Natural killer cell (primary cell): ENCODE measurements around the gene LRCOL1. TPM values are rescaled to one million over a fixed set of nuclear protein-coding genes. Genes with fewer than 3 reads are reported as not detected.
A peak's percentile ranks its signal among the peaks of the same experiment; 100 is the strongest.

Experiments used
- ATAC-seq, 3 donors: fragments of 150-1000 bp in 2 of 3; fragments of 200-7000 bp in 1 of 3; cut with Tn5 transposase; 1 replicate in 1 of 3; 2 replicates in 2 of 3; pipeline ENCODE4 v1.10.0; 2021; ENCODE audit warnings: mild to moderate bottlenecking in 2 of 3, moderate library complexity in 2 of 3
- DNase-seq, 2 donors: peaks; one replicate each; pipeline versions ENCODE4 v3.0.0 to v3.0.0-alpha.2; 2013 to 2021; ENCODE audit warnings: mixed read lengths in 1 of 2
- H3K27ac ChIP-seq: one replicate; pipeline ENCODE4 v1.5.1; 2013; ENCODE audit warnings: mild to moderate bottlenecking, low read length
- H3K27me3 ChIP-seq: one replicate; pipeline ENCODE4 v1.6.1; 2013; ENCODE audit warnings: low read length; ENCODE audit not compliant: control insufficient read depth, insufficient read depth
- H3K36me3 ChIP-seq: one replicate; pipeline ENCODE4 v1.6.1; 2013; ENCODE audit warnings: low read length; ENCODE audit not compliant: control insufficient read depth, insufficient read depth
- H3K4me1 ChIP-seq: one replicate; pipeline ENCODE4 v1.6.1; 2013; ENCODE audit warnings: low read length; ENCODE audit not compliant: control insufficient read depth, insufficient read depth
- H3K4me3 ChIP-seq: one replicate; pipeline ENCODE4 v1.5.1; 2013; ENCODE audit warnings: low read length
- H3K9me3 ChIP-seq: one replicate; pipeline ENCODE4 v1.6.1; 2013; ENCODE audit warnings: low read length; ENCODE audit not compliant: control insufficient read depth, insufficient read depth
- H3K27ac Mint-ChIP-seq, 2 donors: one replicate each; pipeline ENCODE4 v1.8.0; 2022; ENCODE audit warnings: mild to moderate bottlenecking in 2 of 2, mixed read lengths in 2 of 2, moderate library complexity in 1 of 2
- H3K27me3 Mint-ChIP-seq, 2 donors: one replicate each; pipeline ENCODE4 v1.8.0; 2022; ENCODE audit warnings: low read depth in 2 of 2, mixed read lengths in 2 of 2
- H3K36me3 Mint-ChIP-seq: one replicate; pipeline ENCODE4 v1.8.0; 2022; ENCODE audit warnings: mixed read lengths
- H3K4me1 Mint-ChIP-seq, 2 donors: one replicate each; pipeline ENCODE4 v1.8.0; 2022; ENCODE audit warnings: mixed read lengths in 2 of 2
- H3K4me3 Mint-ChIP-seq: one replicate; pipeline ENCODE4 v1.8.0; 2022; ENCODE audit warnings: mild to moderate bottlenecking, moderate library complexity, mixed read lengths
- H3K9me3 Mint-ChIP-seq, 2 donors: one replicate each; pipeline ENCODE4 v1.8.0; 2022; ENCODE audit warnings: mixed read lengths in 2 of 2
- CTCF ChIP-seq: fragments of 200-600 bp; IDR thresholded peaks from one replicate; pipeline ENCODE4 v1.8.0; 2022; ENCODE audit warnings: antibody characterized with exemption
- WGBS: methylation state at CpG from one replicate; pipeline ENCODE4 v1.1.7; 2013; ENCODE audit warnings: missing lambda C conversion rate; ENCODE audit not compliant: insufficient coverage; 5-methylcytosine and 5-hydroxymethylcytosine counted together
- intact Hi-C: fragments of 100-400 bp; cut with micrococcal nuclease; formaldehyde crosslinking; loops from one replicate; pipeline ENCODE4 v1.14.2; 2022
- total RNA-seq, 4 donors: library from RNA; stranded (reverse); fragments of 120-200 nt in 1 of 4; gene quantifications; one replicate each; pipeline versions ENCODE4 v1.2.3 to v1.2.4, GENCODE V29; 2013 to 2022

Gene LRCOL1
- total RNA-seq, 3 donors from 2014 or later (not counting 1 experiment from before 2014, with no cell fraction given), result not detected

- Mint-ChIP-seq H3K27ac (peak overlapping the region in 1 of 2 donors; percentile 54), H3K36me3 (no peaks in the 10 kb centered on the region), H3K9me3 (no peaks in the 10 kb centered on the region), H3K27me3 (no peaks in the 10 kb centered on the region), H3K4me3 (no peak overlapping the region), H3K4me1 (peaks cover 14 to 20% of the 10 kb centered on the region in 2 donors)
- DNase-seq, result no peak
- 64% methylated on average over 17 of the region's 17 CpGs for WGBS
- no peaks in the 10 kb centered on the region for H3K27me3 ChIP-seq
- peaks cover 13% of the 10 kb centered on the region for H3K4me1 ChIP-seq
- TF ChIP-seq CTCF, result no peak
- H3K9me3 ChIP-seq, result no peaks in the 10 kb centered on the region
- H3K27ac ChIP-seq, result no peak overlapping the region
- H3K4me3 ChIP-seq, result no peak overlapping the region
- H3K36me3 ChIP-seq, result no peaks in the 10 kb centered on the region
- ATAC-seq, result peak in 2 of 3 donors; percentile 15 to 50
- intact Hi-C loops, result no loop called here
Measured at GRCh38 chr12:132568826-132569480, 41.4 kb downstream of the LRCOL1 start.

DNA sequence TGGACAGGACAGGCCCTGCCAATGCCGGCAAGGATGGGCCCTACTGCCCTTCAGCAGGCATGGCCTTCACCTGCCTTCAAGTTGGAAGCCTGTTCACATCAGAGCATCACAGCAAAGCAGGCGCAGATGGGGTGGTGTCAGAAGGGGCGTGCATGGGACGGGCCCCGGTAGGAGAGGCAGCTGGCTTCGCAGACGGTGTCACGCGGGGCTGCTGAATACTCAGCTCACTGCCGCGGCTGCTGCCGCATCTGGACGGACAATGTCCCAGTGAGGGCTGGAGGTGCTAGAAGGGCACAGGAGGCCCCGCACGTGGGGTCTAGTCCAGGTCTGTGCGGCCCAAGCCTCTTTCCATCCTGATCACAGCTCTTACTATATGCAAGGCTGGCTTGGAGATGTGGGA, 42.1 kb downstream of the LRCOL1 start:
- TF ChIP-seq CTCF, result no peak
- Histone ChIP-seq H3K27me3 (no peaks in the 10 kb centered on the region), H3K27ac (no peak overlapping the region), H3K4me1 (peaks cover 13% of the 10 kb centered on the region), H3K9me3 (no peaks in the 10 kb centered on the region), H3K36me3 (no peaks in the 10 kb centered on the region), H3K4me3 (no peak overlapping the region)
- H3K4me1 Mint-ChIP-seq, result peaks cover 14 to 20% of the 10 kb centered on the region in 2 donors
- no peak for DNase-seq
- intact Hi-C loops, result no loop called here
- H3K4me3 Mint-ChIP-seq, result no peak overlapping the region
- H3K36me3 Mint-ChIP-seq, result no peaks in the 10 kb centered on the region
- no peaks in the 10 kb centered on the region for H3K27me3 Mint-ChIP-seq
- H3K27ac Mint-ChIP-seq, result peak overlapping the region in 1 of 2 donors; percentile 54
- ATAC-seq, result no peak
- 93% methylated on average over 14 of the region's 16 CpGs for WGBS
- no peaks in the 10 kb centered on the region for H3K9me3 Mint-ChIP-seq

DNA sequence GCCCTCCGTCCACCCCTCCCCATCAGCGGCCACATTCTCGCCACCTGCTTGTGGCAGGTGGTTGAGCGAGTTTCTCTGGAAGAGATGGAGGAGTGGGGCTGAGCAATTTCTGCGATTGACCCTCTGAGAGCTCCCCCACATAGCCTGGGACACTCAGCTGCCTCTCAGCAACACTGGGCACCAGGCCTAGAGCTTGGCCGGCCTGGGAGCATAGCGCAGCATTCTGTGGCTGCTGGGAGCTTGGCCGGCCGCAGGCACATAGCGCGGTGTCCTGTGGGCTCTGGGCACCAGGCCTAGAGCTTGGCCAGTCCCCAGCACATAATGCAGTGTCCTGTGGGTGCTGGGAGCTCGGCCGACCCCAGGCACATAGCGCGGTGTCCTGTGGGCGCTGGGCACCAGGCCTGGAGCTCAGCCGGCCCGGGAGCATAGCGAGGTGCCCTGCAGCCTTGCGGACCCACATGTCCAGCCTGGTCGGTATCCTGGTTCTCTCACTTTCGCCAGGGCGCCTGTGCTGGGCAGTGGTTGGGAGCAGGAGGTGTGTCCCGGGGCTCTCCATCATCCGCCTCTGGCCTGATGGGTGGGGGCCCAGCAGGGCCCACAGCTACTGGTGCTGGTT, 43.8 kb downstream of the LRCOL1 start:
- Histone ChIP-seq H3K36me3 (no peaks in the 10 kb centered on the region), H3K4me1 (peaks cover 15% of the 10 kb centered on the region), H3K27ac (no peak overlapping the region), H3K27me3 (no peaks in the 10 kb centered on the region), H3K9me3 (no peaks in the 10 kb centered on the region), H3K4me3 (no peak overlapping the region)
- Mint-ChIP-seq H3K4me3 (no peak overlapping the region), H3K4me1 (peaks cover 14 to 20% of the 10 kb centered on the region in 2 donors), H3K27ac (no peak overlapping the region), H3K9me3 (no peaks in the 10 kb centered on the region), H3K36me3 (no peaks in the 10 kb centered on the region), H3K27me3 (no peaks in the 10 kb centered on the region)
- no peak for DNase-seq
- intact Hi-C loops, result no loop called here
- ATAC-seq, result no peak
- no peak for TF ChIP-seq CTCF
- WGBS, result 96% methylated on average over 25 of the region's 25 CpGs
